HEK293T (cell line): ENCODE data around the gene CTSE.

ENCODE experiments used
- CTCF ChIA-PET: fragments of 350-600 bp; formaldehyde crosslinking; extraction: SDS; loops from one replicate; lab custom pipeline; 2021; ENCODE audit warnings: antibody characterized with exemption, inconsistent platforms; lab: Yijun Ruan, JAX
- POLR2A ChIA-PET: fragments of 350-600 bp; formaldehyde crosslinking; extraction: SDS; loops from one replicate; lab custom pipeline; 2020; ENCODE audit warnings: antibody characterized with exemption, inconsistent platforms; lab: Yijun Ruan, JAX
- DNase-seq: peaks from one replicate; pipeline ENCODE4 v3.0.0; 2012; ENCODE audit warnings: mixed read lengths; ENCODE audit errors: extremely low spot score
- ARNT ChIP-seq: fragments of 450-650 bp; IDR thresholded peaks from 2 replicates; pipeline ENCODE4 v1.6.1; 2017; ENCODE audit warnings: mild to moderate bottlenecking
- BHLHE40 ChIP-seq: fragments of 450-650 bp; IDR thresholded peaks from 2 replicates; pipeline ENCODE4 v1.6.1; 2016; ENCODE audit warnings: mild to moderate bottlenecking, moderate library complexity, borderline replicate concordance
- CTBP1 ChIP-seq: fragments of 450-650 bp; IDR thresholded peaks from 2 replicates; pipeline ENCODE4 v1.6.1; 2016; ENCODE audit warnings: borderline replicate concordance
- ELF4 ChIP-seq: fragments of 450-650 bp; IDR thresholded peaks from 2 replicates; pipeline ENCODE4 v1.6.1; 2017; ENCODE audit warnings: antibody characterized with exemption
- FOXA1 ChIP-seq: fragments of 450-650 bp; IDR thresholded peaks from 2 replicates; pipeline ENCODE4 v1.6.1; 2016; ENCODE audit warnings: mild to moderate bottlenecking
- FOXK2 ChIP-seq: fragments of 450-650 bp; IDR thresholded peaks from 2 replicates; pipeline ENCODE4 v1.6.1; 2016; ENCODE audit warnings: mild to moderate bottlenecking
- FOXM1 ChIP-seq: fragments of 450-650 bp; IDR thresholded peaks from 2 replicates; pipeline ENCODE4 v1.6.1; 2017; ENCODE audit warnings: mild to moderate bottlenecking, borderline replicate concordance
- HDGF ChIP-seq: fragments of 450-650 bp; IDR thresholded peaks from 2 replicates; pipeline ENCODE4 v1.6.1; 2017; ENCODE audit warnings: antibody characterized with exemption, borderline replicate concordance
- L3MBTL2 ChIP-seq: fragments of 450-650 bp; conservative IDR thresholded peaks from 2 replicates; pipeline ENCODE4 v1.6.1; 2016; ENCODE audit warnings: mild to moderate bottlenecking
- LEF1 ChIP-seq: fragments of 450-650 bp; IDR thresholded peaks from 2 replicates; pipeline ENCODE4 v1.6.1; 2017; ENCODE audit warnings: mild to moderate bottlenecking, borderline replicate concordance
- NFRKB ChIP-seq: fragments of 450-650 bp; IDR thresholded peaks from 2 replicates; pipeline ENCODE4 v1.6.1; 2016; ENCODE audit warnings: mild to moderate bottlenecking, moderate library complexity
- SP1 ChIP-seq: fragments of 450-650 bp; IDR thresholded peaks from 2 replicates; pipeline ENCODE4 v1.6.1; 2017
- SUZ12 ChIP-seq: fragments of 450-650 bp; IDR thresholded peaks from 2 replicates; pipeline ENCODE4 v1.6.1; 2016; ENCODE audit warnings: mild to moderate bottlenecking
- TARDBP ChIP-seq: fragments of 450-650 bp; IDR thresholded peaks from 2 replicates; pipeline ENCODE4 v1.6.1; 2016
- ZNF384 ChIP-seq: fragments of 450-650 bp; IDR thresholded peaks from 2 replicates; pipeline ENCODE4 v1.6.1; 2016
- TF ChIP-seq, protein P1 (sequence below): fragments of 450-650 bp; IDR thresholded peaks from 2 replicates; pipeline ENCODE4 v1.6.1; 2016

CTSE gene

DNA sequence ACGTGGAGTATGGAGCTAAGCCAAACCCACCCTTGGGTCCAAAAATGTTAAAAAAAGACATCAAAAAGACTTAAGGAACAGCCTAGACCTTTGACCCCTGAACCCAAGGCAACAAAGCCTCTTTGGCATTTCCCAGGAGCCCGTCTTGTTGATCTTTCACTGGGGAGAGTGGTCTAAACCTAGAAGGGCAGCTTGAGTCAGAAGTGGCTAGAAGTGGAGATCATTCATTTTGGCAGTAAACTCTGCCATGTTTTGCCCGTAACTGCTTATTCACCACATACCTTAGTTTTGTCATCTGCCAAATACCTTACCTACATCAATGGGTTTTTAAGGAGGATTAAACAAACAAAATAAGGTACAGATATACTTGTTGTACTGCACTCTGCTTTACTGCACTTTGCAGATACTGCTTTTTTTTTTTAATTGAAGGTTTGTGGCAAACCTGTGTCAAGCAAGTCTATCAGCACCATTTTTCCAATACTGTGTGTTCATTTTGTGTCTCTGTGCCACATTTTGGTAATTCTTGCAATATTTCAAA, 1.7 kb upstream of the CTSE start:
- ChIA-PET CTCF (no interaction called here), POLR2A (no interaction called here)
- TF ChIP-seq SP1 (no peak), L3MBTL2 (no peak), CTBP1 (no peak)

DNA sequence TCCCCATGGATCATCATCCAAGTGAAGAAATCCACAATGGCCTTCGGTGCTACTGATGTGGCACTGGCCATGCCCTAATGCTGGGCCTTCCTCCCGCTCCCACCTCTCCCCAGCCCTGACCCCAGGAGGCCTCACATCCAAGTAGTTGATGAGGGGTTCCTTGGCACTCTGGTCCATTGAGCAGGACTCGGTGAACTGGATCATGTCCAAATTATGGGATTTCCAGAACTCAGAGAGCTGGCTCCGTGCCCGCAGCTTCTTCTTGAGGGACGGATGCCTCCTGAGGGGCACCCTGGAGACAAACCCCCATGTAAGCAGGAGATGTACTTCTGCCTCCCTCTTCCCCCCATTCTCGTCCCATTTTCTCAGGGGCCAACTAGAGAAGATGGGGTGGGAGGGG, 929 bp downstream of the CTSE start:
- POLR2A ChIA-PET = no interaction called here
- no peak for DNase-seq
- no peak for TF ChIP-seq FOXM1
- TF ChIP-seq LEF1 = no peak
- TF ChIP-seq, protein P1, sequence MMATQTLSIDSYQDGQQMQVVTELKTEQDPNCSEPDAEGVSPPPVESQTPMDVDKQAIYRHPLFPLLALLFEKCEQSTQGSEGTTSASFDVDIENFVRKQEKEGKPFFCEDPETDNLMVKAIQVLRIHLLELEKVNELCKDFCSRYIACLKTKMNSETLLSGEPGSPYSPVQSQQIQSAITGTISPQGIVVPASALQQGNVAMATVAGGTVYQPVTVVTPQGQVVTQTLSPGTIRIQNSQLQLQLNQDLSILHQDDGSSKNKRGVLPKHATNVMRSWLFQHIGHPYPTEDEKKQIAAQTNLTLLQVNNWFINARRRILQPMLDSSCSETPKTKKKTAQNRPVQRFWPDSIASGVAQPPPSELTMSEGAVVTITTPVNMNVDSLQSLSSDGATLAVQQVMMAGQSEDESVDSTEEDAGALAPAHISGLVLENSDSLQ = no peak
- no peak for TF ChIP-seq BHLHE40
- TF ChIP-seq ARNT = no peak
- TF ChIP-seq SUZ12 = no peak
- no peak for TF ChIP-seq TARDBP
- TF ChIP-seq FOXA1 = no peak
- TF ChIP-seq L3MBTL2 = no peak
- TF ChIP-seq SP1 = no peak
- no peak for TF ChIP-seq ELF4
- TF ChIP-seq NFRKB = no peak
- CTCF ChIA-PET = no interaction called here

More for the DNA sequence above, 1.7 kb upstream of the CTSE start:
- DNase-seq = no peak

DNA sequence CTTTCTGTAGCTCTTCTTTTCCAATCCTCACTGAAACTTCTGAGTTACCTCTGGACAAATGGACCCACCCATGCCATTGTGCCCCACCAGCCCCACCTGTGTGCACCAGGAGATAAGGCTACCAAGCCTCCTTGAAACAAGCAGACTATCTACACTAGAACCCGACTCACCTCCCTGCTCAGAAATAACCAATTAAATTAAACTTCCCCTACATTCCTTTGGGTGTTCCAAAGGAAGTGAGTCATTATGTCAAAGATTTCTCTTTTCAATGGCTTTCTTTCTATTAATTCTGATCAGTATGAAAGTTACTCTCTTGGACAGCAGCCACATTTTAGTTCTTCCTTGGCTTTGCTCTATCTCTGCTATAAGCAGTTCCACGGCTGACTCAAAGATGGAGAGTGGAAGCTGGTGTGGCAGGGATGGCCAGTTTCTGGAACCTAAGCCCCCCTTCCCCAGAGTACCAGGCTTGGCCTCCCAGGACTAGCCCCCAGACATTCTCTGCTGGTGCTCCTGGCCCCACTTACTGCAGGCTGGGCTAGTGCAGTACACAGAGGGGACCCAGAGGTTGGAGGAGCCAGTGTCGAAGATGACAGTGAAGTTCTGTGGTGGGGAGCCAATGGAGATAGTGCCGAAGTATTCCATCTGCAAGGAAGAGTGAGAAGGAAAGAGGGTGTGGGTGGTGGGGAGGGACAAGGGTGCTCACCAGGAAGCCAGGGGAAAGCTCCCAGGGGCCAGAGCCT, 1.9 kb downstream of the CTSE start:
- POLR2A ChIA-PET = no interaction called here
- TF ChIP-seq FOXK2 = no peak
- TF ChIP-seq NFRKB = no peak
- TF ChIP-seq ELF4 = no peak
- DNase-seq = no peak
- CTCF ChIA-PET = no interaction called here

DNA sequence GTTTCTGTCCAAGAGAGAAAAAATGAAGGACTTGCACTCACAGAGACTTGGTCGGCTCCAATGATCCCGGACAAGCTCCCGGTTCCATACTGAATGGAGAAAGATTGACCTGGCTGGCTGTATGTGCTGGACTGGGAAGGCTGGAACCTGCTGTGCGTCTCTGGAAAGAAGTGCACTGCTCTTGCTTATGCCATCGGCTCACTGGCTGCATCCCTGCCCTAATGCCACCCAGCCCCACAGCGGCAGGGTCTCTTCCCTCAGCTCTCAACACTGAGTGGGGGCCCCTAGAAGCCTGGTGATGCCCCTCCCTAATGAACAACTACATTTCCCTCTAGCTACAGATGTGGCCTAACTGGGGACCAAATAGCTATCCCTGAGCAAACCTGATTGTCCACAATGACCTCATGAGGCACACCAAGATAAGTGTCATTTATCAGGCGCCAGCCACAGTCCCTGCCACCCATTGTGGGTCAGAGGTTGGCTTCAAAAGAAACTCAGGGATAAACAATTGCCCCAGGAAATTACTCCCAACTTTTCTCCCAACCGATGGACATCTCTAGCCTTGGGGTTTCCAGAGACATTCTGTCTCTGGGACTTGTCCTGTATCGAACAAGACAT, 2.6 kb downstream of the CTSE start:
- DNase-seq = no peak
- ChIA-PET POLR2A (no interaction called here), CTCF (no interaction called here)
- no peak for TF ChIP-seq SUZ12
- no peak for TF ChIP-seq NFRKB
- no peak for TF ChIP-seq HDGF
- no peak for TF ChIP-seq ARNT
- no peak for TF ChIP-seq L3MBTL2
- no peak for TF ChIP-seq ZNF384

DNA sequence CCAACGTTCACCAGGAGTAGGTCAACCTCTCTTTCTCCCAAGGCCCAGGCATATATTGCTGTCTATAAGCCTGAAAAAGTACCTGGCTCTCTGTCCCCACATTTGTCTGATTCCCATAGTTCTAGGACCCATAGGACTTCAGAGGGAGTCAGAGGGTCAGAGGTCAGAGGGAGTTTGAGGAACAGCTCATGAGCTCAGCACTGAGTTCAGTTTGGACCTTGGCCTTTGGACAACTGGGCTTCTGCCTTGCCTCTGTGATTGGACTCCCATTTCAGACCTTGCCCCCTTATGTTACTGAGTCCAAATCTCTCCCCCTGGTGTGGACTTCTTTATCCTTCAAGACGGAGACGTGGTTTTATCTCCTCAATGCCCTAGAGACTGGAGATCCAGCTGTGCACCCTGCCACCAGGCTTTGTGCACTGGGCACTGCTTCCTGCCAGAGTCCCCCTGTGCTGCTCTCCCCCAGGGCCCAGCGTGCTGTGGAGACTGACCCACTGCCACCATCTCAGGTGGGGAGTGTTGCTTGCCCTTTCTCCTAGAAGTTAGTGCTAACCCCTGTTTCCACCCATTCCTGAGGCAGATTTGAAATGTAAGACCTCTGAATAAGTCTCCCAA, 3.2 kb downstream of the CTSE start:
- no peak for TF ChIP-seq FOXA1
- no peak for TF ChIP-seq L3MBTL2
- TF ChIP-seq HDGF = no peak
- TF ChIP-seq, protein P1 = no peak
- no peak for TF ChIP-seq TARDBP
- TF ChIP-seq ELF4 = no peak
- TF ChIP-seq SP1 = no peak
- no peak for TF ChIP-seq NFRKB
- no peak for TF ChIP-seq LEF1
- TF ChIP-seq FOXK2 = no peak
- POLR2A ChIA-PET = no interaction called here

DNA sequence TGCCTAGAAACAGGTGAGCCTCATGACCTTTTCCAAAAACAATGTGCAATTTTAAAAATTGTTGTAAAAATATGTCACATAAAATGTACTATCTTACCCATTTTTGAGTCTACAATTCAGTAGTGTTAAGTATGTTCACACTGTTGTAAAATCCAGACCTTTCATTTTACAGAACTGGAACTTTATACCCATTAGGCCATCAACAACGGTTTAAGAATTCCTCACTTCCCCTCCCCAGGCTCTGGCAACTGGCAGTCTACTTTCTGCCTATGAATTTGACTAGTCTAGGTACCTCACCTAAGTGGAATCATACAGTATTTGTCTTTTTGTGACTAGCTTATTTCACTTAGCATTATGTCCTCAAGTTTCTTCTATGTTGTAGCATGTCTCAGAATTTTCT, 8.6 kb downstream of the CTSE start:
- no peak for DNase-seq
- POLR2A ChIA-PET = no interaction called here
- CTCF ChIA-PET = no interaction called here
- TF ChIP-seq L3MBTL2 (no peak), ARNT (no peak), LEF1 (no peak), SP1 (no peak), ZNF384 (no peak), FOXM1 (no peak), SUZ12 (no peak), FOXA1 (no peak), FOXK2 (no peak), NFRKB (no peak), BHLHE40 (no peak), CTBP1 (no peak), HDGF (no peak), TARDBP (no peak), ELF4 (no peak)
- TF ChIP-seq, protein P1 = no peak

More for the DNA sequence above, 3.2 kb downstream of the CTSE start:
- DNase-seq = no peak
- CTCF ChIA-PET = interaction anchor here (0.8 kb wide), 1 partner anchor 10 kb away, joined by 3 read pairs; no protein-coding TSS in a partner anchor
